Skin of body (tissue), 2 donors: ENCODE results near the gene NARS2. TPM values are rescaled to one million over a fixed set of nuclear protein-coding genes. Genes with fewer than 3 reads are reported as not detected.
"Not testable (repeated sequence)": the region's sequence is repeated elsewhere in the genome, so short reads cannot be mapped to it uniquely, and the experiment has no call there.

Experiments
- DNase-seq: peaks from one replicate; lab custom pipeline; 2025; lab: John Stamatoyannopoulos, UW
- total RNA-seq: library from RNA; depleted of rRNA; stranded (reverse); fragments of >200 nt; gene quantifications from one replicate; pipeline ENCODE4 v1.2.3, GENCODE V29; 2014

The NARS2 gene, protein sequence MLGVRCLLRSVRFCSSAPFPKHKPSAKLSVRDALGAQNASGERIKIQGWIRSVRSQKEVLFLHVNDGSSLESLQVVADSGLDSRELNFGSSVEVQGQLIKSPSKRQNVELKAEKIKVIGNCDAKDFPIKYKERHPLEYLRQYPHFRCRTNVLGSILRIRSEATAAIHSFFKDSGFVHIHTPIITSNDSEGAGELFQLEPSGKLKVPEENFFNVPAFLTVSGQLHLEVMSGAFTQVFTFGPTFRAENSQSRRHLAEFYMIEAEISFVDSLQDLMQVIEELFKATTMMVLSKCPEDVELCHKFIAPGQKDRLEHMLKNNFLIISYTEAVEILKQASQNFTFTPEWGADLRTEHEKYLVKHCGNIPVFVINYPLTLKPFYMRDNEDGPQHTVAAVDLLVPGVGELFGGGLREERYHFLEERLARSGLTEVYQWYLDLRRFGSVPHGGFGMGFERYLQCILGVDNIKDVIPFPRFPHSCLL
- 17.3 TPM for total RNA-seq

DNA sequence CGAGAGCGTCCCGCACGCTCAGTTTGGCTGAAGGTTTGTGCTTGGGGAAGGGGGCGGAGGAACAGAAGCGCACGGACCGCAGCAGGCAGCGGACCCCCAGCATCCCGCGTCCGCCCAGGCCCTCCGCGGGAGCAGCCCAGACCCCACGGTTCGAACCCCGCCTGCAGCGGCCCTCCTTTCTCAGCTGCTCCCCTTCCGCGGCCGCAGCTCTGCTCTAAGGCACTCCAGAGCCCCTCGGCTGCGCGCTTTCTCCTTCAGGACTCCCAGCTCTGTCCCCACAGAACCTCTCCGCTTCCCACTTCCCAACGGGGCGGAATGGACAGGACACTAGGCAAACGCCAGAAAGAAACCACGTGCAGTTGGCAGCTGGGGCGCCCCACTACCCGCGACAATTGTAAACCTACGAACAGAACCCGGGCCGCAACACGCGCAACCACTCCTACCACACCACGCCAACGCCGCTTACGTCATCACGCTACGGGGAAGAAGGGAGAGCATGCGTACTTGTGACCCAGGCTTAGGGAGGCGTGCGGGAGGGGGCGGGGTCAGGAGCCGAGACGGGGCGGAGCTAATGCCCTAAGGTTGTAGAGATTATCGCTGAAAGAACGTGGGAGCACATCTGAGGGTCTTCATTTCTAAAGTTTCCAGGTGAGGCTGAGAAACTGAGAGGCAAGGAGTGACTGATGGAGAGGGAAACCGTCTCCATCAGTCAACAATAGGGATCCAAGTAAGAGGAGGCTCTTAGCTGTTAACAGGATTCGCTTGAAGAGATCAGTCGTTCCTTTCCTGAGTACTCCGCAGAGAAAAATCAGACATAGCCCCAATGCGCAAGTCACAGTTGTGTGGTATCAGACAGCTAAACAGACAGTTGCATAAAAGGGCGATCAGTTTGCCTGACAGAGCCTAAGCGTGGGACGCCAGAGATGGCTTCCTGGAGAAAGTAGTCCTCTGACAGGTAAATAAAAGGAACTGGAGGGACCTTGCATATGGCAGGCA is at the start of gene NARS2:
Gene NARS2, minus strand, starts transcription at position 479 of the 996 bp plus-strand sequence. Its CDS starts 376 bp downstream, at position 103.
- peak; percentile 97 for DNase-seq

DNA sequence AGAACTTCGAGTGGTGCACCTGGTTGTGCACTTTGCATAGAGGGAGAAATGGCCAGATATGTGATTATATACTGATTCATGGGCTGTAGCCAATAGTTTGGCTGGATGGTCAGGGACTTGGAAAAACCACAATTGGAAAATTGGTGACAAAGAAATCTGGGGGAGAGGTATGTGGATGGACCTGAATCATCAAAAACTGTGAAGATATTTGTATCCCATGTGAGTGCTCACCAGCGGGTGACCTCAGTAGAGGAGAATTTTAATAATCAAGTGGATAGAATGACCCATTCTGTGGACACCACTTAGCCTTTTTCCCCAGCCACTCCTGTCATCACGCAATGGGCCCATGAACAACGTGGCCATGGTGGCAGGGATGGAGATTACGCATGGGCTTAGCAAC is 48.0 kb upstream of the NARS2 start:
- no peak for DNase-seq

DNA sequence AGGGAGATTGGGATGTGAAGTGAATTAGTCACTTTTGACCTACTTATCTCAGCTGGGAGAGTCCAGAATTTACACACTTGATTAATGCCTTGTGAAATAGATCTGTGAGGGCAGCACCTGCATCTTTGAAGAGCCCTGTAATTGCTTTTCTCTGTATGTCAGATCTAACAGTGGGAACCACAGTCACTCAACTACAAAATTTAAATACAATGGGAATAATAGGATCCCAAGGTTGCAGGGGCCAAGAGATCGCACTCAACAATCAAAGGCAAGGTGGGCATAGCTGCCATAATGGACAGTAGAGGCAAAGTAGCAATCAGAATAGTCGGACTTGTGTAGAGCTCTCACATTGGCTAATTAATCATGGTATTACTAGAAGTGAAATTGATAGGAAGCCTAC is 45.5 kb upstream of the NARS2 start:
- DNase-seq: no peak

DNA sequence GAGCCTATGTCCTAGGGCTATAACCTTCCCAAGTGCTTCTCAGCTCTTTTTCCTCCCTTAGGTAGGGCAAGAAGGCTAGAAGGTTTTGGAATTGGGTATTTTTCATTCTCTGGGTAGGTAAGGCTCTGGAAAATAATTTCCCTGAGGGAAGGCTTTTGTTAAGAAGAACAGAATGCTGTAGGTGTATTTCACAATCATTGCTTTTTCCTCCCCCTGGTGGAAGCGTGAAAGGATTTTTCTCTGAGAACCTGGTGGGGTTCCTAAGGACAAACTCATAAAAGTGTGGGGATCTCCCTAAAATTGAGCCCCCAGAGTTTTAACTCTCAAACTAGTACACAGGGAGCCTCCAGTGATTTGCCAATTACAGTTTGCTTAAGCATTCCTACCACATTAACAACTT is 41.1 kb upstream of the NARS2 start:
- DNase-seq: no peak

DNA sequence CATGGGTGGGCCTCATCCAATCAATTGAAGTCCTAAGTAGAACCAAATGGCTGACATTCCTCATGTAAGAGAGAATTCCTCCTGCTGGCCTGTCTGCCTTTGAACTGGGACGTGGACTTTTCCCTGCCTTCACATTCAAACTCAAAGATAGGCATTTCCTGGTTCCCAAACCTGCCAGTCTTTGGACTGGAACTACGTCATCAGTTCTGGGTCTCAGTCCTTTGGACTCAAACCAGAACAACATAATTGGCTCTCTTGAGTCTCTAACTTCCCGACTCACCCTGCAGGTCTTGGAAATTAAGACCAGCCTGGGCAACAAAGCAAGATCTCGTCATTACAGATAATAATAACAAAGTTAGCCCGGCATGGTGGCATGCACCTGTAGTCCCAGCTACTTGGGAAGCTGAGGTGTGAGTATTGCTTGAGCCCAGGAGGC is 38.7 kb upstream of the NARS2 start:
- DNase-seq: no peak

DNA sequence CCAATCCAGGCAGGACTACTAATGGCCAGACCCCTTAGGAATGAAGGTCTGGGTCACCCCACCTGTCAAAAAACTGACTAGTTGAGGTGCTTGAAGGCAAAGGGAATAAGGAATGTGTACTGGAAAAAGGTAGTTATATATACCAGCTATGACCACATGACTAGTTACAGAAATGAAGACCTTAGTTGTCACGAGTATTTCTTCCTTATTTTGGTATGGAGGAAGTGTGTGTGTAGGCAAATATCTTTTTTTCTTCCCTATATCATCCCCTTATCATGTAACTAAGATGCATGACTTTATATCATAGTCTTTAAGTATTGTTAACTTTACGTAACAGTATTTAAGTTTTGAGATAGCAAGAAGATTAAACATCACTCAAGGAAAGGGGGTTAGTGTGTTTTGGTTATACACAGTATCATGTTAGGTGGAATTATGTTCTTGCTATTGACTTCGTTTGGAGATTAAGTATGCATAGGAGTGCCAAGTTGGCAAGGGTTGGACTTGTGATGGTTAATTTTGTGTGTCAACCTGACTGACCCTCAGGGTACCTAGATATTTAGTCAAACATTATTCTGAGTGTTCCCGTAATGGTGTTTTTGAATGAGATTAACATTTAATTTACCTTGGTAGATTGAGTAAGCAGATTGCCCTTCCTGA is 38.2 kb upstream of the NARS2 start:
- no peak for DNase-seq

DNA sequence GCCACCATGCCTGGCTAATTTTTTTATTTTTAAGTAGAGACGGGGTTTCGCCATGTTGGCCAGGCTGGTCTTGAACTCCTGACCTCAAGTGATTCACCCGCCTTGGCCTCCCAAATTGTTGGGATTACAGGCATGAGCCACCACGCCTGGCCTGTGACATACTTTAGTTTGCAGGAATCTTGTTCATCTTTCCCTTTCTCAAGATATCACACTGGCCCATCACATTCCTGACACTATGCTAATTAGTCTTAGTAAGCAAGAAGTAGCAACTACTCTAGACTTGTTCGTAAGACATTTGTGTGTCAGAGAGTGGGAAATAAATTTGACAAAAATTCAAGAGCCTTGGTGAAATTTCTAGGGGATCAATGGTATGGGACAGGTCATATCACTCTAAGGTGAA is 34.7 kb upstream of the NARS2 start:
- not testable (repeated sequence) for DNase-seq

DNA sequence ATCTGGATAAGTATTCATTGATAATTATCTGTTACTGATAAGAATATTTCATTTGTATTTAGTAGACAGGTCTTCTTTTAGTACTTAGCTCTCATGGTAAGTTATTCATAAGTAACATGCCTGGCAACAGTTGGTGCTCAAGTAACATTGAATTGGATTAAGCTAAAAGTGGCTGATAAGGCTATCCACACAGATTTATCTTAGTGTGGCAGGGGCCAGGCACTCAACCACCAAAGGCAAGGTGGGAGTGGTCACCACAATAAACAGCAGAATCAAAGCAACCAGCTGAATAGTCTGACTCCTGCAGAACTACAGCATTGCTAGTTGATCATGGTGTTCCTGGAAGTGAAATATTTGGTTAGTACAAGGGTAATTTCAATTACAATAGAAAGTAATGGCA is 33.0 kb upstream of the NARS2 start:
- no peak for DNase-seq

DNA sequence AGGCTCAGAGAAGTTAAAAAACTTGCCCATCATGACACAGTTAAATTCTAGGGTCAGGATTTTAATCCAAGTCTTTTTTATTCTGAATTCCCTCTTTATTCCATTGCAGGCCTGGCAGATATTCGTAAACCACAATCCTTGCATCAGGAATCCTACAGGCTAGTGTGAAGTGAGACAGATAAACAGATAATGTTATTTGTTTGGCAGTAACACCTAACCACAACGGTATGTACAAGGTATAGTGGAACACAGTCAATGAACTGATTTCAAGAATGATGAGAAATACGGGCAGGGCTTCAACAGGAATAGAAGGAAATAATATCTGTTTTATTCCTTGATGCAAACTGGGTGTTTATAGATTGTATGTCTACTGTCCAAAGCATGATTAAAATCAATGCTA is 32.0 kb upstream of the NARS2 start:
- DNase-seq: no peak

DNA sequence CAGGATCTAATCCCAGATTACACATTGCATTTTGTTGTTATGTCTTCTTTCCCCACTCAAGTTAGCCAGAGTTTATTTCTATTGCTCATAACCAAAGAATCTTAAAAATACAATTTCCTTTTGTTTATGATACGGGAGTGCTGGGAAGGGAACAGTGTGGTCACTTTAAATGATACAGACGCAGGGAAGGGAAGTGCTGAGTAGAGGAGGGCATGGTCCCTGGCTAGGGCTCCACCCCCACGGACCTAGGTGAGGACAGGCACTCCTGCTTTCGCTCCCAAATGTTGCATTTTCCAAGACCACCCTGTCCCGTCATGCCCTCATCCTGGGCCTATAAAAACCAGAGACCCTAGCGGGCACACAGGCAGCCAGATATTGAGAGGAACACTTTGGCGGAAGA is 30.6 kb upstream of the NARS2 start:
- no peak for DNase-seq

DNA sequence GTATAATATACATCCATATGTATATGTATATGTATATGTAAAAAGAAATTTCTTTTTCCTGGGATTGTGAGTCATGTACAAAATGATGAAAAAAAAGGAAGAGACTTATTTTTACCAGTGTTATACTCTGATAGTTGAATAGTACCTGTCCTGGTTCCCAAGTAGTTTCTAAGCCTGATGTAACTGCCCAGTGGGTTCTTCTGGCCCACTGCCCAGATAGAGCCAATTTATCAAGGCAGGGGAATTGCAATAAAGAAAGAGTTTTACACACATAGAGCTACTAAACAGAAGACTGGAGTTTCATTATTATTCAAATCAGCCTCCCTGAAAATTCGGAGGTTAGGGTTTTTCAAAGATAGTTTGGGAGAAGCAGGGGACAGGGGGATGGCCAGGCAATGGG is 29.1 kb upstream of the NARS2 start:
- DNase-seq: no peak

DNA sequence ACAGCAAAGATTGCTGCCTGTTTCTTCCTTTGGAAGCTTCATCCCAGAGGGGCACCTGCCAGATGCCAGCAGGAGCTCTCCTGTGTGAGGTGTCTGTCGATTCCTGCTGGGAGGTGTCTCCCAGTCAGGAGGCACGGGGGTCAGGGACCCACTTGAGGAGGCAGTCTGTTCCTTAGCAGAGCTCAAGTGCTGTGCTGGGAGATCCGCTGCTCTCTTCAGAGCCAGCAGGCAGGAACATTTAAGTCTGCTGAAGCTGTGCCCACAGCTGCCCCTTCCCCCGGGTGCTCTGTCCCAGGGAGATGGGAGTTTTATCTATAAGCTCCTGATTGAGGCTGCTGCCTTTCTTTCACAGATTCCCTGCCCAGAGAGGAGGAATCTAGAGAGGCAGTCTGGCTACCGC is 28.1 kb upstream of the NARS2 start:
- DNase-seq: not testable (repeated sequence)

DNA sequence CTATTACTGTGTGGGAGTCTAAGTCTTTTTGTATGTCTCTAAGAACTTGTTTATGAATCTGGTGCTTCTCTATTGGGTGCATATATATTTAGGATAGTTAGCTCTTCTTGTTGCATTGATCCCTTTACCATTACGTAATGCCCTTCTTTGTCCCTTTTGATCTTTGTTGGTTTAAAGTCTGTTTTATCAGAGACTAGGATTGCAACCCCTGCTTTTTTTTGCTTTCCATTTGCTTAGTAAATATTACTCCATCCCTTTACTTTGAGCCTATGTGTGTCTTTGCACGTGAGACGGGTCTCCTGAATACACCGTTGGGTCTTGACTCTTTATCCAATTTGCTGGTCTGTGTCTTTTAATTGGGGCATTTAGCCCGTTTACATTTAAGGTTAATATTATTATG is 26.4 kb upstream of the NARS2 start:
- not testable (repeated sequence) for DNase-seq

DNA sequence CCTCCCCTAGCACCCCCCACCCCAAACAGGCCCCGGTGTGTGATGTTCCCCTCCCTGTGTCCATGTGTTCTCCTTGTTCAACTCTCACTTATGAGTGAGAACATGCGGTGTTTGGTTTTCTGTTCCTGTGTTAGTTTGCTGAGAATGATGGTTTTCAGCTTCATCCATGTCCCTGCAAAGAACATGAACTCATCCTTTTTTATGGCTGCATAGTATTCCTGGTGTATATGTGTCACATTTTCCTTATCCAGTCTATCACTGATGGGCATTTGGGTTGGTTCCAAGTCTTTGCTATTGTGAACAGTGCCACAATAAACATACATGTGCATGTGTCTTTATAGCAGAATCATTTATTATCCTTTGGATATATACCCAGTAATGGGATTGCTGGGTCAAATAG is 22.9 kb upstream of the NARS2 start:
- DNase-seq: not testable (repeated sequence)

DNA sequence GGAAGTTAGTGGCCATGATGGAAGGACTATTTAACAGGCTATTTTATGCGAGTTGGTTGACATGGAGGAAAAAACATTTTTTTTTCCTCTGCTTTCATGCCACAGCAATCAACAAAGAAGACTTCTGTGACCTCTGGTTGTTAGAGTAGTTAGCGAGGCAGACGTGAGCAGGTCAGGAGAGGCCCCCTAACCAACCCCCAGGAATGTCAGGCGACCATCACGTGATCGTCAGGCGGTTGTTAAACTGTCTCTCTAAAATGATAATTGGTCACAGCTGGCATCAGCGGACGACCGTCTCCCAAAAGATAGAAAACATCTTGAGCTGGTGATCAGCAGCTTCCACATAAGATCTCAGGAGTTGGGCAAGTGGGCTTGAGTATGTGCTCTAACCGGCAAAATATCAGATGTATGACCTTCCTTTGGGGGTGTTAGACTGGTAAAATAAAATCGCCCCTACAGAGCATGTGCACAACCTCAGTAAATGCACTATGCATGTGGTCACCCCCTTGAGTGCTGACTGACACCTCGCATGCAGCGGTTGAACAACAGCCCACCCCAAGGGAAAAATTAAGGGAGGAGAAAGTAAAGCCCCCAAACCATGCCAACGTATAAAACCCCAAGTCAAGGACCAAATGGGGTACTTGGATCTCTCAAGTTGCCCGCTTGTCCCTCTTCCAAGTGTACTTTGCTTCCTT is 20.9 kb upstream of the NARS2 start:
- DNase-seq: no peak

DNA sequence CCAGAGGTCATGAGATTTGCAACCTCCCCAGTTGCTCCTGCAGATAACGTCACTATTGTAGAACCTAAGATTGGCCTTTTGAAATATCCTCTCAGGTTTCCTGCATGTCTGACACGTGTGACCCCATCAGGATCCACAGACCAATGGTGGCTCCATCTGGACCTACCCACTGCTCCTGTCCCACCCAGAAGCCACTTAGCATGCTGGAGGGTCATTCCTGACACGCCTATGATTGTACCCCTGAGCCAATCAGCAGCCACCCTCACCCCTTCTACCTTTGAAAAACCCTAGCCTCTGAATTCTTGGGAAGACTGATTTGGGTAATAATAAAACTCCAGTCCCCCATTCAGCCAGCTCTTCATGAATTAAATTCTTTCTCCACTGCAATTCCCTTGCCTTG is 20.1 kb upstream of the NARS2 start:
- no peak for DNase-seq

DNA sequence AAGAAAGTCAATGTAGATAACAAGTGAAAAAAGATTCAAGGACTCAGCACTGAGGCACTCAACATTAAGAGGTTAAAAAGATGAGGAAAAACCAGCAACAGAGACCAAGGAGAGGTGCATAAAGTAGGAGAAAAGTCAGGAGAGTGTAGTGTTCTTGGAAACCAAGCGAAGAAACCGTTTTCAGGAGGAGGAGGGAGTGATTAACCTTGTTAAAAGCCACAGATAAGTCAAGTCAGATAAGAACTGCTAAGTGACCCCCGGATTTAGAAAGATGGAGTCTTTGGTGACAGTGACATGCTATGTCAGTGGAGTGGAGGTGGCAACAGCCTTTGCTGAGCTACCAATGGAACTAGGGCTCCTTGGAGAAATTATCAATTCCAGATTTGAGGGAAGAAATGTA is 13.9 kb upstream of the NARS2 start:
- no peak for DNase-seq

DNA sequence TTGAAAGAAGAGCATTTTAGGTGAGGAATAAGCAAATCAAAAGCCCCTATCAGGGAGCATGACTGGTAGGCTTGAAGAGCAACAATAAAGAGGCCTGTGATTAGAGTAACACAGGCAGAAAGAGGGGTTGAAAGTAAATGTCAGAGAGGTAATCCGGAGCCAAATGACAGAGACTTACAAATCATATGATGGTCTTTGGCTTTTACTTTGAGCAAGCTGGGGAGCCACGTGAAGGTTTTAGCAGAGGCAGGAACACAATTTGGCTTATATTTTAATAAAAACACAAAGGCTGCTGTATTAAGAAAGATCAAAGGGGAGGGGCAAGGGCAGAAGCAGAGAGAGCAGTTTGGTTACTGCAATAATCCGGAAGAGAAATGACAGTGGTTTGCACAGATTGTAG is 12.8 kb upstream of the NARS2 start:
- DNase-seq: no peak

DNA sequence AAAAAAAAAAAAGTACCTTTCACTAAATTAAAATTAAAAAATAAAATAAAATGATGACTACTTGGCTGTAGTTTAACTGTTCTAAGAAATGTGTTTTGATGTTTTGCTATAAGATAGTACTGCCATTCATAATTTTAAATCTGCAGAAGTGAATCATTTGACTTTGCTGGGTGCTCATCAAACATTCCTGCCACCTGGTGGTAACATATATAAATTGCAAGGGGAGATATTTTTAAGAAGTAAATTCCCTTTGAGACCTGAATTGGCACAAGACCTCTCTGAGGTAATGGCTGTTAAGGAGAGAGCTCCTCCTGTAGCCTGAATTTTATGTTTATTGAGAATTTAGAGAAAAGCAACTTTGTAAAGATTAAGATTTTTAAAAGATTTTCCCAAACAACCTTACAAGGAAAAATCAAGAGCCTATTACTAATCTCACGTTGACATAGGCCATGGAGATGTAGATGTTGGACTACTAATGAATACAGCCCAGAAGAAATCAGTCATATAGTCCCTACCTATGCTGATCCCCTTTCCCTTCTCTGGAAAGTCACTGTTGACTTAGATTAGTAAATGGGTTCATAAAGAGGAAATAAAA is 11.9 kb upstream of the NARS2 start:
- no peak for DNase-seq

DNA sequence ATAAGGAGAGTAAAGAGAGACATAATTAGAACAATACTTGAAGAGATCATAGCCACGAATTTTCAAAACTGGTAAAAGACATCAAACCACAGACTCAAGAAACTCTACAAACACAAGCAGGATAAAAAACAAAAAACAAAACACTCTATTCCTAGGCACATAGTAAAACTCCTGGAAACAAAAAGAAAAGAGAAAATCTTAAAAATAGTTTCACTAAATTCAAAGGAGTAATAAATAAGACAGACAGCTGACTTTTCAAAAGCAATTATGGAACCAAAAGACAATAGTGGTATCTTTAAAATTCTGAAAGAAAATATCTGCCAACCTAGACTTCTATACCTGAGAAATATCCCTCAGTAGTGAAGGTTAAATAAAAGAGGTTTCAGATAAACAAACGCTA is 9.2 kb upstream of the NARS2 start:
- no peak for DNase-seq

DNA sequence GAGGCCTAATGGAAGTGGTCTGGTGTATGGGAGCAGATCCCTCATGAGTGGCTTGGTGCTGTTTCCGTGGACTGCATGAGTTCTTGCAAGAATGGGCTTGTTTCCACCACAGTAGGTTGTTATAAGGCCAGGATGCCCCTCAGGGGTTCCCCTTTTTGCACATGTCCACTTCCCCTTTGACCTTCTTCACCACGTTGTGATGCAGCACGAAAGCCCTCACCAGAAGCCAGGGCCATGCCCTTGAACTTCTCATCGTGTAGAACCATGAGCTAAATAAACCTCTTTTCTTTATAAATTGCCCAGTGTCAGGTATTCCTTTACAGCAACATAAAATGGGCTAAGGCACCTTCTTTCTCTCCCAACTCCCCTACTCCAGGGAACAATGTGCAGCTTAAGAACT is 2.8 kb upstream of the NARS2 start:
- no peak for DNase-seq
